ENCODE data around the gene DPH6.

Gene DPH6

GRCh38 chr15:35560258-35560657 is 14.3 kb upstream of the DPH6 start:
- Histone ChIP-seq H3K4me3 (ENCODE audit: extremely low read depth, insufficient read depth, low read length, poor library complexity, severe bottlenecking) (no peak overlapping the region), H3K27ac (ENCODE audit: low read depth, low read length, severe bottlenecking) (no peak overlapping the region), H3K4me1 (ENCODE audit: control insufficient read depth, insufficient read depth, low read length, poor library complexity, severe bottlenecking) (no peaks in the 10 kb centered on the region), H3K36me3 (ENCODE audit: control insufficient read depth, insufficient read depth, low read length) (no peaks in the 10 kb centered on the region), H3K9me3 (ENCODE audit: control insufficient read depth, low read length) (no peaks in the 10 kb centered on the region)
- WGBS, 2 experiments (ENCODE audit: insufficient coverage in 2 of 2): no CpG with 5 or more reads among the region's 1 CpG

DNA sequence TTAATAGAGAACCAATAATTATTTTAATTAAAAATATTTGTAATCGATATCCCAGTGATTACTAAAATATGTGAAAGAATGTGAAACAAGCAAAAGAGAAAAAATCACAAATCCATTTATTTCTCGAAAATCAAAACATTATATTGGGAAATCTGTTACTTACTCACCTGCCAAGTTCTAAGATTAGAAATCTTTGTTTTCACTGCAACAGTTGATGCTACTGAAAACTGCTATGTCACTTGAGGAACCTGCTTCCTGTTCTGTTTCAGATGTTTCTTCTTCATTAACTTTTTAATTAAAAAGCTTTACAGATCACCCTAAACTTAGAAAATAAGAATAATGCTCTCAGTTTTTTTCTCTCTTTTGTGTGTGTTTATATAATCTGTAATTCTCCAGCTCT is 13.7 kb upstream of the DPH6 start:
- Histone ChIP-seq H3K4me3 (ENCODE audit: extremely low read depth, insufficient read depth, low read length, poor library complexity, severe bottlenecking) (no peak overlapping the region), H3K9me3 (ENCODE audit: control insufficient read depth, low read length) (no peaks in the 10 kb centered on the region), H3K4me1 (ENCODE audit: control insufficient read depth, insufficient read depth, low read length, poor library complexity, severe bottlenecking) (no peaks in the 10 kb centered on the region), H3K27ac (ENCODE audit: low read depth, low read length, severe bottlenecking) (no peak overlapping the region), H3K36me3 (ENCODE audit: control insufficient read depth, insufficient read depth, low read length) (no peaks in the 10 kb centered on the region)
- WGBS, 2 experiments (ENCODE audit: insufficient coverage in 2 of 2): 83% methylated on average over 1 of the region's 2 CpGs; no CpG with 5 or more reads in 1 of the 2 experiments

- H3K27ac ChIP-seq (ENCODE audit: low read depth, low read length, severe bottlenecking): no peak overlapping the region
- H3K36me3 ChIP-seq (ENCODE audit: control insufficient read depth, insufficient read depth, low read length): no peaks in the 10 kb centered on the region
- WGBS, 2 experiments (ENCODE audit: insufficient coverage in 2 of 2): 90 to 95% methylated on average over 4 of the region's 4 CpGs
- no peaks in the 10 kb centered on the region for H3K4me1 ChIP-seq (ENCODE audit: control insufficient read depth, insufficient read depth, low read length, poor library complexity, severe bottlenecking)
- no peaks in the 10 kb centered on the region for H3K9me3 ChIP-seq (ENCODE audit: control insufficient read depth, low read length)
- H3K4me3 ChIP-seq (ENCODE audit: extremely low read depth, insufficient read depth, low read length, poor library complexity, severe bottlenecking): no peak overlapping the region
These were observed 11.6 kb upstream of the DPH6 start for GRCh38 chr15:35557544-35557943.

DNA sequence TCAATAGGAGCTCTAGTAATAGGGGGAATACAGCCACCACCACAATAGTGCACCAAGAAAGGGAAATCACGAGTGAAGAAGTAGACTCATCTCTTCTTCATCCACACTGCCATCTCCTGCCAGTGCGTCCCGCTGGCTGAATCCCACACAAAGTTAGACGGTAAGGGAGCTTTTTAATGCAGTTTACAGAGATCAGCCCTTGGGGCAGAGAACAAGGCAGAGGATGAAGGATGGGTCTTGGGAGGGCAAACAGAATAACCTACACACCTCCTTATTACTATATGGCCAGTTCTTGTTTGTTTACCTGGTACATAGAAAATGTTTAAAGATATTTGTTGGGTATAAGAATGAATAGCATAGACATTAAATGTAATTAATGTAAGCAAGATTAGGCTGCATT is 11.0 kb upstream of the DPH6 start:
- no peaks in the 10 kb centered on the region for H3K9me3 ChIP-seq (ENCODE audit: control insufficient read depth, low read length)
- no peaks in the 10 kb centered on the region for H3K36me3 ChIP-seq (ENCODE audit: control insufficient read depth, insufficient read depth, low read length)
- no CpG with 5 or more reads among the region's 4 CpGs for WGBS, 2 experiments (ENCODE audit: insufficient coverage in 2 of 2)
- H3K4me1 ChIP-seq (ENCODE audit: control insufficient read depth, insufficient read depth, low read length, poor library complexity, severe bottlenecking): no peaks in the 10 kb centered on the region
- no peak overlapping the region for H3K27ac ChIP-seq (ENCODE audit: low read depth, low read length, severe bottlenecking)
- H3K4me3 ChIP-seq (ENCODE audit: extremely low read depth, insufficient read depth, low read length, poor library complexity, severe bottlenecking): no peak overlapping the region

GRCh38 chr15:35555244-35555643 is 9.3 kb upstream of the DPH6 start:
- Histone ChIP-seq H3K4me1 (ENCODE audit: control insufficient read depth, insufficient read depth, low read length, poor library complexity, severe bottlenecking) (no peaks in the 10 kb centered on the region), H3K9me3 (ENCODE audit: control insufficient read depth, low read length) (no peaks in the 10 kb centered on the region), H3K4me3 (ENCODE audit: extremely low read depth, insufficient read depth, low read length, poor library complexity, severe bottlenecking) (no peak overlapping the region), H3K36me3 (ENCODE audit: control insufficient read depth, insufficient read depth, low read length) (no peaks in the 10 kb centered on the region), H3K27ac (ENCODE audit: low read depth, low read length, severe bottlenecking) (no peak overlapping the region)
- WGBS, 2 experiments (ENCODE audit: insufficient coverage in 2 of 2): no CpG with 5 or more reads among the region's 1 CpG

DNA sequence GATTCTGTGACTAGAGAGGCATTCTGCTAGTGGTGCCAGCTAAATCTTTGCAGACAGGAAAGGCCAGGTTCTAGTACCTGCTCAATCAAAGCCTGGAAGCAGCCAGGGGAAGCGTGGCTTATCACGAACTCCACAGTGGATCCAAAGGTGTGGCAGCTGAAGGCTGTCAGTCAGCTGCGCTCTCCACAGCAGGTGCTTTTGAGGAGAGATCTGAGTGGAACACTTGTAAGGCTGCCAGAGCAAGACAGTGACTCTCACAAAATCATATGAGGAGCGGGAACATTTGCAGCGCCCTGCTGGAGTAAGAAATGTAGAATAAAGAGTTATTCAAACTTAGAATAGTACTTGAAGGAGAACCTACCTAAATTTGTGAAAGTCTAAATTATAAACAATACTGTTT is 5.0 kb upstream of the DPH6 start:
- Histone ChIP-seq H3K9me3 (ENCODE audit: control insufficient read depth, low read length) (no peaks in the 10 kb centered on the region), H3K4me3 (ENCODE audit: extremely low read depth, insufficient read depth, low read length, poor library complexity, severe bottlenecking) (no peak overlapping the region), H3K4me1 (ENCODE audit: control insufficient read depth, insufficient read depth, low read length, poor library complexity, severe bottlenecking) (no peaks in the 10 kb centered on the region), H3K36me3 (ENCODE audit: control insufficient read depth, insufficient read depth, low read length) (no peaks in the 10 kb centered on the region), H3K27ac (ENCODE audit: low read depth, low read length, severe bottlenecking) (no peak overlapping the region)
- 96% methylated on average over 4 of the region's 5 CpGs for WGBS, 2 experiments (ENCODE audit: insufficient coverage in 2 of 2)

GRCh38 chr15:35549567-35549966 is 3.6 kb upstream of the DPH6 start:
- H3K4me1 ChIP-seq (ENCODE audit: control insufficient read depth, insufficient read depth, low read length, poor library complexity, severe bottlenecking): no peaks in the 10 kb centered on the region
- H3K4me3 ChIP-seq (ENCODE audit: extremely low read depth, insufficient read depth, low read length, poor library complexity, severe bottlenecking): no peak overlapping the region
- no peaks in the 10 kb centered on the region for H3K36me3 ChIP-seq (ENCODE audit: control insufficient read depth, insufficient read depth, low read length)
- H3K9me3 ChIP-seq (ENCODE audit: control insufficient read depth, low read length): no peaks in the 10 kb centered on the region
- WGBS, 2 experiments (ENCODE audit: insufficient coverage in 2 of 2): 57 to 58% methylated on average over 3 of the region's 4 CpGs
- no peak overlapping the region for H3K27ac ChIP-seq (ENCODE audit: low read depth, low read length, severe bottlenecking)

- H3K4me3 ChIP-seq (ENCODE audit: extremely low read depth, insufficient read depth, low read length, poor library complexity, severe bottlenecking): no peak overlapping the region
- H3K4me1 ChIP-seq (ENCODE audit: control insufficient read depth, insufficient read depth, low read length, poor library complexity, severe bottlenecking): no peaks in the 10 kb centered on the region
- no peak overlapping the region for H3K27ac ChIP-seq (ENCODE audit: low read depth, low read length, severe bottlenecking)
- no peaks in the 10 kb centered on the region for H3K9me3 ChIP-seq (ENCODE audit: control insufficient read depth, low read length)
- WGBS, 2 experiments (ENCODE audit: insufficient coverage in 2 of 2): 70 to 78% methylated on average over 2 of the region's 2 CpGs
- H3K36me3 ChIP-seq (ENCODE audit: control insufficient read depth, insufficient read depth, low read length): no peaks in the 10 kb centered on the region
These were observed 2.5 kb upstream of the DPH6 start for GRCh38 chr15:35548435-35548834.

DNA sequence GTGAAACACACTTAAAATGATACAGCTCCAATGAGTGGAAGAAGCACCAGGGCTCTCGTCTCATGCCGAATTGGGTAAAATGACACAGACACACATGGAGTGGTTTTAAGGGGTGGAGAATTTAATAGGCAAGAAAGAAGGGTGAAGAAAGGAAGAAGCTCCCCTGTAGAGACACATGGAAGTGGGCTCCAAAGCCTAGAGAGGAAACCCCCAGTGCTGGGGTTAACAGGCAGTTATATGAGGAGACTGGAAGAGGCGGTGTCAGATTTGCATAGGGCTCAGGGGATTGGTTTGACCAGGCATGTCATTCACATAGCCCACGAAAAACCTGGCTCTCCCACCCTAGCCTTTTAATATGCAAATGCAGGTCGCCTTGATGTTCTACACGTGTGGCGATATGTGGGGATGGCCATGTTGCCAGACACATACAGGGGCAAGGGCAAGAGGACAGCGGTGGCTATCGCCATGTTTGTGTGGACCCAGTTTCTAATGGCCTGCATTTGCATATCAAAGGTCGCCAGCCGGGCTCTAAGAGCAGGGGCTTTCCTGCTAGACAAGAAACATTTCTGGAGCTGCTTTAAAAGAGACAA is 1.9 kb upstream of the DPH6 start:
- no peaks in the 10 kb centered on the region for H3K4me1 ChIP-seq (ENCODE audit: control insufficient read depth, insufficient read depth, low read length, poor library complexity, severe bottlenecking)
- 38 to 54% methylated on average over 8 to 10 of the region's 11 CpGs for WGBS, 2 experiments (ENCODE audit: insufficient coverage in 2 of 2)
- H3K36me3 ChIP-seq (ENCODE audit: control insufficient read depth, insufficient read depth, low read length): no peaks in the 10 kb centered on the region
- H3K4me3 ChIP-seq (ENCODE audit: extremely low read depth, insufficient read depth, low read length, poor library complexity, severe bottlenecking): no peak overlapping the region
- H3K9me3 ChIP-seq (ENCODE audit: control insufficient read depth, low read length): no peaks in the 10 kb centered on the region
- no peak overlapping the region for H3K27ac ChIP-seq (ENCODE audit: low read depth, low read length, severe bottlenecking)

- peak overlapping the region; percentile 98 for H3K27ac ChIP-seq (ENCODE audit: low read depth, low read length, severe bottlenecking)
- H3K9me3 ChIP-seq (ENCODE audit: control insufficient read depth, low read length): no peaks in the 10 kb centered on the region
- H3K4me1 ChIP-seq (ENCODE audit: control insufficient read depth, insufficient read depth, low read length, poor library complexity, severe bottlenecking): no peaks in the 10 kb centered on the region
- 88 to 90% methylated on average over 7 to 9 of the region's 14 CpGs for WGBS, 2 experiments (ENCODE audit: insufficient coverage in 2 of 2)
- H3K4me3 ChIP-seq (ENCODE audit: extremely low read depth, insufficient read depth, low read length, poor library complexity, severe bottlenecking): peak overlapping the region; percentile 48
- no peaks in the 10 kb centered on the region for H3K36me3 ChIP-seq (ENCODE audit: control insufficient read depth, insufficient read depth, low read length)
These were observed 781 bp upstream of the DPH6 start for GRCh38 chr15:35546511-35547381.

- no peaks in the 10 kb centered on the region for H3K4me1 ChIP-seq (ENCODE audit: control insufficient read depth, insufficient read depth, low read length, poor library complexity, severe bottlenecking)
- H3K9me3 ChIP-seq (ENCODE audit: control insufficient read depth, low read length): no peaks in the 10 kb centered on the region
- peak overlapping the region; percentile 98 for H3K27ac ChIP-seq (ENCODE audit: low read depth, low read length, severe bottlenecking)
- no peaks in the 10 kb centered on the region for H3K36me3 ChIP-seq (ENCODE audit: control insufficient read depth, insufficient read depth, low read length)
- 25 to 31% methylated on average over 5 to 12 of the region's 15 CpGs for WGBS, 2 experiments (ENCODE audit: insufficient coverage in 2 of 2)
- peak overlapping the region; percentile 48 for H3K4me3 ChIP-seq (ENCODE audit: extremely low read depth, insufficient read depth, low read length, poor library complexity, severe bottlenecking)
These were observed 595 bp downstream of the DPH6 start for GRCh38 chr15:35545316-35545823.
